Right renal cortex interstitium (tissue), 3 donors: ENCODE data around the gene PLD2. TPM values are rescaled to one million over a fixed set of nuclear protein-coding genes. Genes with fewer than 3 reads are reported as not detected.
"Not testable (repeated sequence)": the region's sequence is repeated elsewhere in the genome, so short reads cannot be mapped to it uniquely, and the experiment has no call there.

Source experiments
- DNase-seq, 3 donors: peaks; one replicate each; pipeline ENCODE4 v3.0.0-alpha.2; 2013; ENCODE audit warnings: low read depth in 3 of 3, low spot score in 2 of 3
- polyA plus RNA-seq, 3 donors: library from polyadenylated mRNA; unstranded; fragments of 120-200 nt; gene quantifications; one replicate each; pipeline ENCODE4 v1.2.1, GENCODE V29; 2013; ENCODE audit not compliant: insufficient read length in 3 of 3

The PLD2 gene
- polyA plus RNA-seq, 3 donors = 30.7 to 35.9 (median 31.9) TPM

- no peak for DNase-seq
These were observed 46.3 kb downstream of the PLD2 start for GRCh38 chr17:4853208-4853671.

GRCh38 chr17:4854111-4854681 is 47.2 kb downstream of the PLD2 start:
- DNase-seq = no peak

GRCh38 chr17:4856271-4856936 is 49.5 kb downstream of the PLD2 start:
- DNase-seq = no peak

GRCh38 chr17:4856937-4857314 is 50.0 kb downstream of the PLD2 start:
- DNase-seq = no peak

- not testable (repeated sequence) for DNase-seq
These were observed 50.4 kb downstream of the PLD2 start for GRCh38 chr17:4857347-4857746.

GRCh38 chr17:4858068-4858881 is 51.3 kb downstream of the PLD2 start:
- no peak for DNase-seq

- no peak for DNase-seq
These were observed 51.9 kb downstream of the PLD2 start for GRCh38 chr17:4858882-4859260.

GRCh38 chr17:4859816-4860625 is 53.1 kb downstream of the PLD2 start:
- no peak for DNase-seq

GRCh38 chr17:4860651-4861050 is 53.7 kb downstream of the PLD2 start:
- DNase-seq = no peak

GRCh38 chr17:4861052-4861451 is 54.1 kb downstream of the PLD2 start:
- DNase-seq = no peak

- DNase-seq = no peak
These were observed 55.8 kb downstream of the PLD2 start for GRCh38 chr17:4862720-4863119.

GRCh38 chr17:4863321-4863720 is 56.4 kb downstream of the PLD2 start:
- DNase-seq = no peak

- not testable (repeated sequence) for DNase-seq
These were observed 60.6 kb downstream of the PLD2 start for GRCh38 chr17:4867535-4867934.

GRCh38 chr17:4869058-4869998 is 62.4 kb downstream of the PLD2 start:
- not testable (repeated sequence) for DNase-seq

GRCh38 chr17:4870855-4871254 is 63.9 kb downstream of the PLD2 start:
- no peak for DNase-seq

- no peak for DNase-seq
These were observed 65.8 kb downstream of the PLD2 start for GRCh38 chr17:4872786-4873185.
